Suppressor macrophage treated with lipopolysaccharide for 1 hour (primary cell): ENCODE results near the gene ZSCAN20.

Source experiments
- DNase-seq, 3 donors: peaks; one replicate each; pipeline ENCODE4 v3.0.0-alpha.2; 2020 to 2022

Gene ZSCAN20

DNA sequence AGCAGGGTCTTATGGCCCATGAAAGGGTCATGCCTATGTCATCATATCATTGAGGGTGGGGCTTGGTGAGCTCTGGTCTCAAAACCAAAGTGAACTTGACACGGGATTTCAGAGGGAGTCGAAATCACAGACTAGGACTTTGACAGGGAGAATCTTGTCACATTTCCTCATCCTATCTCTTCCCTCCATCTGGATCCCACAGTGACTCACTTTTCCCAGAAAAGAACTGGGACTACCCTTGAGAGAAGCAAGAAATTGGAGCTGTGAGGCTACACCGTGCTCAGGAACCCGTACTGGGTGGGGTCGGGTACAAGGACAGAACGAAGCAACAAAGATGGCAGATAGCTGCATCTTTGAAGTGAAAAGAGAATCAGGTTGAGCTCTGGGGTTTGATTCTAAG lies 69.5 kb downstream of the ZSCAN20 start:
- DNase-seq: no peak
